ENCODE results near the gene ANKS4B. TPM values are rescaled to one million over a fixed set of nuclear protein-coding genes. Genes with fewer than 3 reads are reported as not detected.

The ANKS4B gene, protein sequence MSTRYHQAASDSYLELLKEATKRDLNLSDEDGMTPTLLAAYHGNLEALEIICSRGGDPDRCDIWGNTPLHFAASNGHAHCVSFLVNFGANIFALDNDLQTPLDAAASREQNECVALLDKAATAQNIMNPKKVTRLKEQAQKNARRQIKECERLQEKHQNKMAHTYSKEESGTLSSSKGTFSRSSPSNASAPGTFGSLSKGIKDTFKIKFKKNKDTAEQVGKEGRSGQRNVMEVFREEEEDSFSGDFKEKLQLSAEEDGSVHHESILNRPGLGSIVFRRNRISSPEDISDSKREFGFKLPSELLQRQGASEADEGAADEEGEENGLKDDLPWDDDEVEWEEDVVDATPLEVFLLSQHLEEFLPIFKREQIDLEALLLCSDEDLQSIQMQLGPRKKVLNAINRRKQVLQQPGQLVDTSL
- total RNA-seq: under 1 TPM in 2 of 7 donors, not detected in 5; under 0.01 to 0.05 TPM
- polyA plus RNA-seq: under 1 TPM in 1 of 2 donors, not detected in 1; 0.04 TPM
- long read RNA-seq, donor 1: 0 reads
- long read RNA-seq, donor 2: 0 reads
- long read RNA-seq, donor 3: 0 reads

DNA sequence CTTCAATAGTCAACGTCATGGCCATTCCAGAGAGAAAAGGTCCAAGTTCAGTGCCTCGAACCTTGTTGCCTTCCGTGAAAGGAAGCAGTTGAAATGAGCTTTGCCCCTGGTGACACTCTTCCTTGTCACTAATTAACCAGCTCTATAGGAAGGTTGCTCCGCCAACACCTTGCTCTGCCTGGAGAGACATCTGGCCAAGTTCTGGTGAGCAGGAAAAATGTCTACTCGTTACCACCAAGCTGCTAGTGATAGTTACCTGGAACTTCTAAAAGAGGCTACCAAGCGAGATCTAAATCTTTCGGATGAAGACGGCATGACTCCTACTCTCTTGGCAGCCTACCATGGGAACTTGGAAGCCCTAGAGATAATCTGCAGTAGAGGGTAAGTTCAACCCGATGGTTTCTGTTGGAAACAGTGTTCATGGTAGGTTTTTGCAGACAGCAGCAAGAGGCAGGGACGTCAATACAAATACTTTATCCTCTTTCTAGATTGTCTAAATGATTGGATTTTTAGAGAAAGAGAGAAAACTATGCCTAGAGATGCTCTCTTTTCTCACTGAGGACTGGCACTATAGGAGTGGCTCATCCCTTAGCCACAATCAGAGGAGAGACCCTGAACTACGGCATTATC lies at the start of gene ANKS4B:
TSS of gene ANKS4B (plus strand) at position 179 of the 630 bp plus-strand sequence. CDS start at position 218, 39 bp downstream.
- DNase-seq: no peak
- Histone ChIP-seq H3K36me3 (no peaks in the 10 kb centered on the region), H3K27me3 (no peaks in the 10 kb centered on the region), H3K4me1 (ENCODE audit: insufficient read depth) (no peaks in the 10 kb centered on the region), H3K4me3 (no peak within 1 kb of the TSS), H3K27ac (no peak within 1 kb of the TSS), H3K9me3 (no peaks in the 10 kb centered on the region)
- WGBS, 3 donors: 79 to 84% (median 83%) methylated on average over 11 of the region's 11 CpGs
- intact Hi-C loops (cut with DNase I): no loop called here
- TF ChIP-seq POLR2A (IDR thresholded peaks at IDR 0.05) (no peak), EP300 (IDR thresholded peaks at IDR 0.05) (no peak)
- TF ChIP-seq, protein P1, sequence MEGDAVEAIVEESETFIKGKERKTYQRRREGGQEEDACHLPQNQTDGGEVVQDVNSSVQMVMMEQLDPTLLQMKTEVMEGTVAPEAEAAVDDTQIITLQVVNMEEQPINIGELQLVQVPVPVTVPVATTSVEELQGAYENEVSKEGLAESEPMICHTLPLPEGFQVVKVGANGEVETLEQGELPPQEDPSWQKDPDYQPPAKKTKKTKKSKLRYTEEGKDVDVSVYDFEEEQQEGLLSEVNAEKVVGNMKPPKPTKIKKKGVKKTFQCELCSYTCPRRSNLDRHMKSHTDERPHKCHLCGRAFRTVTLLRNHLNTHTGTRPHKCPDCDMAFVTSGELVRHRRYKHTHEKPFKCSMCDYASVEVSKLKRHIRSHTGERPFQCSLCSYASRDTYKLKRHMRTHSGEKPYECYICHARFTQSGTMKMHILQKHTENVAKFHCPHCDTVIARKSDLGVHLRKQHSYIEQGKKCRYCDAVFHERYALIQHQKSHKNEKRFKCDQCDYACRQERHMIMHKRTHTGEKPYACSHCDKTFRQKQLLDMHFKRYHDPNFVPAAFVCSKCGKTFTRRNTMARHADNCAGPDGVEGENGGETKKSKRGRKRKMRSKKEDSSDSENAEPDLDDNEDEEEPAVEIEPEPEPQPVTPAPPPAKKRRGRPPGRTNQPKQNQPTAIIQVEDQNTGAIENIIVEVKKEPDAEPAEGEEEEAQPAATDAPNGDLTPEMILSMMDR (IDR thresholded peaks at IDR 0.05): no peak

DNA sequence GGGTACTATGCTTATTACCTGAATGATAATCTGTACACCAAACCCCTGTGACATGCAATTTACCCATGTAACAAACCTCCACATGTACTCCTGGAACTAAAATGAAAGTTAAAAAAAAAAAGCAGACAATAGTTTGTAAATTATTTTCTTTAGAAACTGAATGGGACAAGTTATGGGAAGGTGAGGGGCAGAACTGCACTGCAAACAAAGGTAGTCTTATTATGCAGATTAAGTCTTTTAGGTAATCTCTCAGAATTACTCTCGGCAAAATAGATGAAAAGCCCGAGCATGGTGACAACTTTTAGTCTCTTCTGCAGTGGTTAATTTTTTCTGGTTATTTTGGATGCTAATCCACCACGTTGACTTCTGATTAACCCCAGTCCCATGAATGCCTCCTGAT lies 49.5 kb upstream of the ANKS4B start:
- WGBS, 3 donors: 71 to 73% (median 73%) methylated on average over 3 of the region's 3 CpGs
- DNase-seq: no peak
- H3K36me3 ChIP-seq: no peaks in the 10 kb centered on the region
- no peak overlapping the region for H3K4me3 ChIP-seq
- no peaks in the 10 kb centered on the region for H3K9me3 ChIP-seq
- peaks cover 8% of the 10 kb centered on the region for H3K4me1 ChIP-seq (ENCODE audit: insufficient read depth)
- no peak for TF ChIP-seq POLR2A (IDR thresholded peaks at IDR 0.05)
- no peak for TF ChIP-seq EP300 (IDR thresholded peaks at IDR 0.05)
- TF ChIP-seq, protein P1 (IDR thresholded peaks at IDR 0.05): no peak
- no peaks in the 10 kb centered on the region for H3K27me3 ChIP-seq
- intact Hi-C loops (cut with DNase I): no loop called here
- H3K27ac ChIP-seq: no peak overlapping the region

DNA sequence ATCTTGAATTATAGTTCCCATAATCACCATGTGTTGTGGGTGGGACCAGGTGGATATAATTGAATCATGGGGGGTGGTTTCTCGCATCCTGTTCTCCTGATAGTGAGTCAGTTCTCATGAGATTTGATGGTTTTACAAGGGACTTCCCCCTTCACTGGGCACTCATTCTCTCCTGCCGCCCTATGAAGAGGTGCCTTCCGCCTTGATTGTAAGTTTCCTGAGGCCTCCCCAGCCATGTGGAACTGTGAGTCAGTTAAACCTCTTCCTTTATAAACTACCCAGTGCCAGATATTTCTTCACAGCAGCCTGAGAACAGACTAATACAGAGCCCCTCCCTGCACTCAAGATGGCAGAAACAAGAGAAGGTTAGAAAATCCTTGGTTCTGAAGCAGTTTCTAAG lies 48.7 kb upstream of the ANKS4B start:
- intact Hi-C loops (cut with DNase I): no loop called here

DNA sequence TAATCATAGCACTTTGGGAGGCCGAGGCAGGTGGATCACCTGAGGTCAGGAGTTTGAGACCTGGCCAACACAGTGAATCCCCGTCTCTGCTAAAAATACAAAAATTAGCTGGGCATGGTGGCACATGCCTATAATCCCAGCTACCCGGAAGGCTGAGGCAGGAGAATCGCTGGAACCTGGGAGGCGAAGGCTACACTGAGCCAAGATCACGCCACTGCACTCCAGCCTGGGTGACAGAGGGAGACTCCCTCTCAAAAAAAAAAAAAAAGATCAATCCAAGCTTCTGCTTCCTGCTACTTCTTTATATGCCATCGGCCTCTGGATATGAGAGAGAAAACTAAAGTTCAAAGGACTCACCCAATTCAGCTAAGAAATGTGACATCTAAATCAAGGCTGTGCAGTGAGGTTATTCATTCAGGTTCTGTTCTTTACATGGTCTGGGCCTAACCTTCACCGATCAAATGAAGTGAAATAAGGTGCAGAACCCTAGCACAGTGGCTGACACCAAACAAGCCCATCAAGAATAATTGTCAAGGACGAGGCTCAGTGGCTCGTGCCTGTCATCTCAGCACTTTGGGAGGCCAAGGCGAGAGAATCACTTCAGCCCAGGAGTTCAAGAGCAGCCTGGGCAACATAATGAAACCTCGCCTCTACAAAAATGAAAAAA lies 47.7 kb upstream of the ANKS4B start:
- no peaks in the 10 kb centered on the region for H3K27me3 ChIP-seq
- peaks cover 2% of the 10 kb centered on the region for H3K4me1 ChIP-seq (ENCODE audit: insufficient read depth)
- H3K36me3 ChIP-seq: no peaks in the 10 kb centered on the region
- WGBS, 3 donors: 87 to 89% (median 88%) methylated on average over 12 of the region's 12 CpGs
- no peak overlapping the region for H3K4me3 ChIP-seq
- intact Hi-C loops (cut with DNase I): loop anchor here in 1 of 4 donors (2.0 kb wide), 1 partner anchor 115 kb away; no protein-coding TSS in a partner anchor
- no peaks in the 10 kb centered on the region for H3K9me3 ChIP-seq
- H3K27ac ChIP-seq: no peak overlapping the region
- no peak for DNase-seq
- TF ChIP-seq, protein P1 (IDR thresholded peaks at IDR 0.05): no peak
- TF ChIP-seq POLR2A (IDR thresholded peaks at IDR 0.05): no peak
- no peak for TF ChIP-seq EP300 (IDR thresholded peaks at IDR 0.05)

More for the DNA sequence above, 48.7 kb upstream of the ANKS4B start:
- 88 to 90% (median 89%) methylated on average over 3 of the region's 3 CpGs for WGBS, 3 donors
- H3K4me1 ChIP-seq (ENCODE audit: insufficient read depth): peaks cover 2% of the 10 kb centered on the region
- no peaks in the 10 kb centered on the region for H3K36me3 ChIP-seq
- H3K27ac ChIP-seq: no peak overlapping the region
- H3K27me3 ChIP-seq: no peaks in the 10 kb centered on the region
- DNase-seq: no peak
- no peaks in the 10 kb centered on the region for H3K9me3 ChIP-seq
- TF ChIP-seq POLR2A (IDR thresholded peaks at IDR 0.05) (no peak), EP300 (IDR thresholded peaks at IDR 0.05) (no peak)
- TF ChIP-seq, protein P1 (IDR thresholded peaks at IDR 0.05): no peak
- no peak overlapping the region for H3K4me3 ChIP-seq
